Neural crest cell (in vitro differentiated cells): ENCODE results near the gene ADCY5. TPM values are rescaled to one million over a fixed set of nuclear protein-coding genes. Genes with fewer than 3 reads are reported as not detected.
A peak's percentile ranks its signal among the peaks of the same experiment; 100 is the strongest.

ENCODE experiments used
- DNase-seq: peaks from one replicate; pipeline ENCODE4 v3.0.0; 2021; ENCODE audit warnings: low read depth, mixed read lengths, low spot score
- H3K27ac Mint-ChIP-seq: one replicate; pipeline ENCODE4 v1.8.0; 2021; ENCODE audit warnings: mild to moderate bottlenecking, mixed read lengths; ENCODE audit not compliant: unreplicated experiment
- H3K27me3 Mint-ChIP-seq: 2 replicates; pipeline ENCODE4 v1.8.0; 2021; ENCODE audit warnings: low read depth, mild to moderate bottlenecking, mixed read lengths
- H3K36me3 Mint-ChIP-seq: 2 replicates; pipeline ENCODE4 v1.8.0; 2021; ENCODE audit warnings: low read depth, mild to moderate bottlenecking, mixed read lengths
- H3K4me1 Mint-ChIP-seq: 2 replicates; pipeline ENCODE4 v1.8.0; 2021; ENCODE audit warnings: mixed read lengths
- H3K4me3 Mint-ChIP-seq: one replicate; pipeline ENCODE4 v1.8.0; 2021; ENCODE audit warnings: mild to moderate bottlenecking, mixed read lengths
- H3K9me3 Mint-ChIP-seq: 2 replicates; pipeline ENCODE4 v1.8.0; 2021; ENCODE audit warnings: mixed read lengths
- CTCF ChIP-seq: fragments of 200-600 bp; sonication (generic); conservative IDR thresholded peaks from 2 replicates; pipeline ENCODE4 v1.5.0; 2021; ENCODE audit warnings: antibody characterized with exemption, mild to moderate bottlenecking
- total RNA-seq: library from RNA; stranded (reverse); gene quantifications from 2 replicates; pipeline ENCODE4 v1.2.1, GENCODE V29; 2021

The ADCY5 gene
- total RNA-seq, 1 donor from 2014 or later, result 2.2 TPM

GRCh38 chr3:123276346-123277006 lies 172.4 kb downstream of the ADCY5 start:
- no peaks in the 10 kb centered on the region for H3K27me3 Mint-ChIP-seq
- DNase-seq, result no peak
- H3K9me3 Mint-ChIP-seq, result no peaks in the 10 kb centered on the region
- peaks cover 5% of the 10 kb centered on the region for H3K36me3 Mint-ChIP-seq
- peaks cover 17% of the 10 kb centered on the region for H3K4me1 Mint-ChIP-seq
- H3K27ac Mint-ChIP-seq, result peak overlapping the region; percentile 39
- no peak for TF ChIP-seq CTCF
- H3K4me3 Mint-ChIP-seq, result no peak overlapping the region

GRCh38 chr3:123275691-123276090 lies 173.2 kb downstream of the ADCY5 start:
- Mint-ChIP-seq H3K27ac (no peak overlapping the region), H3K9me3 (no peaks in the 10 kb centered on the region), H3K36me3 (peaks cover 6% of the 10 kb centered on the region), H3K27me3 (no peaks in the 10 kb centered on the region), H3K4me1 (peaks cover 17% of the 10 kb centered on the region), H3K4me3 (no peak overlapping the region)
- TF ChIP-seq CTCF, result no peak
- no peak for DNase-seq

- Mint-ChIP-seq H3K27me3 (no peaks in the 10 kb centered on the region), H3K4me3 (no peak overlapping the region), H3K27ac (no peak overlapping the region), H3K4me1 (peaks cover 17% of the 10 kb centered on the region), H3K9me3 (peaks cover 2% of the 10 kb centered on the region), H3K36me3 (peaks cover 14% of the 10 kb centered on the region)
- no peak for DNase-seq
- no peak for TF ChIP-seq CTCF
Observed at GRCh38 chr3:123272547-123272946, 176.3 kb downstream of the ADCY5 start.

GRCh38 chr3:123271466-123272159 lies 177.3 kb downstream of the ADCY5 start:
- H3K4me1 Mint-ChIP-seq, result peaks cover 12% of the 10 kb centered on the region
- H3K27ac Mint-ChIP-seq, result peak overlapping the region; percentile 9
- no peak overlapping the region for H3K4me3 Mint-ChIP-seq
- peaks cover 6% of the 10 kb centered on the region for H3K9me3 Mint-ChIP-seq
- peaks cover 22% of the 10 kb centered on the region for H3K36me3 Mint-ChIP-seq
- no peaks in the 10 kb centered on the region for H3K27me3 Mint-ChIP-seq
- no peak for DNase-seq
- TF ChIP-seq CTCF, result no peak

GRCh38 chr3:123270818-123271217 lies 178.1 kb downstream of the ADCY5 start:
- Mint-ChIP-seq H3K4me1 (peaks cover 4% of the 10 kb centered on the region), H3K27ac (no peak overlapping the region)
- TF ChIP-seq CTCF, result no peak

More at GRCh38 chr3:123270818-123271217, 178.1 kb downstream of the ADCY5 start:
- H3K27me3 Mint-ChIP-seq, result no peaks in the 10 kb centered on the region
- H3K4me3 Mint-ChIP-seq, result no peak overlapping the region
- peaks cover 30% of the 10 kb centered on the region for H3K36me3 Mint-ChIP-seq
- H3K9me3 Mint-ChIP-seq, result peaks cover 12% of the 10 kb centered on the region
- no peak for DNase-seq
